Heart right ventricle (tissue), 16 donors: ENCODE data around the gene ATXN1. TPM values are rescaled to one million over a fixed set of nuclear protein-coding genes. Genes with fewer than 3 reads are reported as not detected.

Source experiments
- ATAC-seq, 8 donors: fragments of 200-7000 bp; cut with Tn5 transposase; one replicate each; pipeline ENCODE4 v1.9.1; 2020; ENCODE audit warnings: mild to moderate bottlenecking in 8 of 8, moderate library complexity in 8 of 8, moderate number of reproducible peaks in 1 of 8
- DNase-seq, 2 donors: peaks; one replicate each; pipeline ENCODE4 v3.0.0-alpha.2; 2020
- H3K27ac ChIP-seq, 10 donors: fragments of 200-600 bp; sonication (generic) in 2 of 10; one replicate each; pipeline versions ENCODE4 v1.5.0 to v1.8.0; 2020 to 2022; ENCODE audit warnings: mild to moderate bottlenecking in 3 of 10
- H3K27me3 ChIP-seq, 7 donors: fragments of 200-600 bp; one replicate each; pipeline ENCODE4 v1.8.0; 2021 to 2022; ENCODE audit warnings: mild to moderate bottlenecking in 2 of 7
- H3K36me3 ChIP-seq, 9 donors: fragments of 200-600 bp; sonication (generic) in 1 of 9; one replicate each; pipeline versions ENCODE4 v1.5.0 to v1.8.0; 2020 to 2022; ENCODE audit warnings: mild to moderate bottlenecking in 2 of 9
- H3K4me1 ChIP-seq, 9 donors: fragments of 200-600 bp; sonication (generic) in 1 of 9; one replicate each; pipeline versions ENCODE4 v1.5.0 to v1.8.0; 2020 to 2022; ENCODE audit warnings: mild to moderate bottlenecking in 4 of 9
- H3K4me3 ChIP-seq, 10 donors: fragments of 200-600 bp; sonication (generic) in 2 of 10; one replicate each; pipeline versions ENCODE4 v1.5.0 to v1.8.0; 2020 to 2022; ENCODE audit warnings: mild to moderate bottlenecking in 7 of 10, moderate library complexity in 2 of 10
- H3K9me3 ChIP-seq, 11 donors: fragments of 200-600 bp in 10 of 11; sonication (generic) in 2 of 11; one replicate each; pipeline versions ENCODE4 v1.5.0 to v1.8.0; 2013 to 2022; ENCODE audit warnings: mild to moderate bottlenecking in 2 of 11, control low read depth in 1 of 11, moderate library complexity in 1 of 11
- CTCF ChIP-seq, 9 donors: fragments of 200-600 bp; sonication (generic) in 2 of 9; IDR thresholded peaks; one replicate each; pipeline versions ENCODE4 v1.5.0 to v1.8.0; 2021 to 2022; ENCODE audit warnings: antibody characterized with exemption in 9 of 9, mild to moderate bottlenecking in 5 of 9, moderate library complexity in 1 of 9
- WGBS, 2 donors: extraction: QIAGEN DNeasy Blood & Tissue Kit; methylation state at CpG; one replicate each; pipeline ENCODE4 v1.1.7; 2013; ENCODE audit warnings: inconsistent platforms in 1 of 2; 5-methylcytosine and 5-hydroxymethylcytosine counted together
- intact Hi-C, 10 donors: fragments of 100-400 bp; cut with DNase I; formaldehyde crosslinking; loops; one replicate each; pipeline versions ENCODE4 v1.11.1 to v1.14.2; 2022
- polyA plus RNA-seq, 2 donors: library from polyadenylated mRNA; stranded (reverse); fragments of 200-250 nt; gene quantifications; one replicate each; pipeline ENCODE4 v1.2.3, GENCODE V29; 2013
- total RNA-seq, 10 donors: library from RNA; stranded (reverse); fragmentation: NEBNext Ultra II Directional in 3 of 10; extraction: Animal tissue kit (Norgen Biotek cat#: 25700) in 3 of 10; gene quantifications; one replicate each; pipeline versions ENCODE4 v1.2.1 to v1.2.4, GENCODE V29; 2021 to 2023
- donor health status: Arrhythmogenic right ventricular cardiomyopathy.
- donor health status: ischemic (EF 13 %, LVEDD 7.1; RV severe dilation, severe dysfunction).
- donor health status: healthy with polysubstance abuse.
- donor health status: DM: no; HTN: yes; CAD: no.
- donor health status: DM: no; HTN: no; CAD: no.
- donor health status: ischemic (EF 25% LVEDD 6.9; RV normal size, moderate dysfunction).
- donor health status: ischemic (EF 25% LVEDD 5.7; RV mildly dilated, moderate dysfunction).
- donor health status: healthy.
- donor health status: DM: yes; HTN: yes; CAD: no.
- donor health status: Ischemic cardiomyopathy.
- donor health status: ischemic (EF 35%, LVEDD 5.7; RV mildly dilated, moderate dysfunction).
- donor health status: nonischemic (EF 11% LVEDD 7.7; RV severe dilation, severe dysfunction).
- donor health status: DM: yes; HTN: yes; CAD: no.
- donor health status: PGD.
- donor health status: ischemic (EF 29% LVEDD 5.4; RV normal size, mild dysfunction).
- donor health status: nonischemic (EF 23%, LVEDD 6.1; RV moderate dilation, normal function).

ATXN1 gene
- total and polyA plus RNA-seq, 12 donors: 4.1 to 46.5 (median 40.3) TPM

GRCh38 chr6:16490616-16491015, 270.6 kb downstream of the ATXN1 start:
- no peak for DNase-seq
- H3K4me3 ChIP-seq: no peak overlapping the region
- H3K27ac ChIP-seq: no peak overlapping the region
- no peaks in the 10 kb centered on the region for H3K27me3 ChIP-seq
- no peaks in the 10 kb centered on the region for H3K9me3 ChIP-seq
- peaks cover 0 to 28% (median 4%) of the 10 kb centered on the region in 9 donors for H3K4me1 ChIP-seq
- peak in 1 of 8 donors; percentile 37 for ATAC-seq
- WGBS, 2 donors: 80 to 84% methylated on average over 2 of the region's 2 CpGs
- peaks cover 0 to 9% (median 0%) of the 10 kb centered on the region in 9 donors for H3K36me3 ChIP-seq
- TF ChIP-seq CTCF (IDR thresholded peaks at IDR 0.05): no peak
- intact Hi-C loops: loop anchor here in 1 of 10 donors (10.0 kb wide), 1 partner anchor 156 kb away; no protein-coding TSS in a partner anchor

- H3K4me1 ChIP-seq: peaks cover 0 to 24% (median 0%) of the 10 kb centered on the region in 9 donors
- no peak for DNase-seq
- H3K36me3 ChIP-seq: peaks cover 0 to 27% (median 0%) of the 10 kb centered on the region in 9 donors
- no peak overlapping the region for H3K4me3 ChIP-seq
- H3K27me3 ChIP-seq: no peaks in the 10 kb centered on the region
- WGBS, 2 donors: 56 to 64% methylated on average over 2 of the region's 2 CpGs
- H3K27ac ChIP-seq: peak overlapping the region in 1 of 10 donors; percentile 47
- H3K9me3 ChIP-seq: no peaks in the 10 kb centered on the region
- ATAC-seq: peak in 2 of 8 donors; percentile 48 to 53
- intact Hi-C loops: no loop called here
- TF ChIP-seq CTCF (IDR thresholded peaks at IDR 0.05): no peak
These were observed 272.4 kb downstream of the ATXN1 start for GRCh38 chr6:16488813-16489212.

GRCh38 chr6:16487996-16488674, 273.1 kb downstream of the ATXN1 start:
- DNase-seq (no peak), ATAC-seq (no peak)
- H3K27ac ChIP-seq: peak overlapping the region in 1 of 10 donors; percentile 47
- no peak for TF ChIP-seq CTCF (IDR thresholded peaks at IDR 0.05)
- WGBS, 2 donors: 94 to 96% methylated on average over 6 of the region's 6 CpGs
- H3K36me3 ChIP-seq: peaks cover 0 to 33% (median 0%) of the 10 kb centered on the region in 9 donors
- H3K4me3 ChIP-seq: no peak overlapping the region
- peaks cover 0 to 24% (median 0%) of the 10 kb centered on the region in 9 donors for H3K4me1 ChIP-seq
- intact Hi-C loops: no loop called here
- H3K27me3 ChIP-seq: no peaks in the 10 kb centered on the region
- H3K9me3 ChIP-seq: peaks cover 0 to 2% (median 0%) of the 10 kb centered on the region in 11 donors

GRCh38 chr6:16486661-16487060, 274.6 kb downstream of the ATXN1 start:
- H3K36me3 ChIP-seq: peaks cover 0 to 34% (median 0%) of the 10 kb centered on the region in 9 donors

More at GRCh38 chr6:16486661-16487060, 274.6 kb downstream of the ATXN1 start:
- intact Hi-C loops: no loop called here
- Histone ChIP-seq H3K9me3 (peaks cover 0 to 9% (median 0%) of the 10 kb centered on the region in 11 donors), H3K27ac (peak overlapping the region in 1 of 10 donors; percentile 47), H3K27me3 (no peaks in the 10 kb centered on the region), H3K4me3 (no peak overlapping the region), H3K4me1 (peaks cover 0 to 24% (median 0%) of the 10 kb centered on the region in 9 donors)
- DNase-seq (no peak), ATAC-seq (no peak)
- no peak for TF ChIP-seq CTCF (IDR thresholded peaks at IDR 0.05)
- WGBS, 2 donors: 92 to 93% methylated on average over 11 of the region's 11 CpGs
